PC-9 (cell line): ENCODE data around the gene KEL. TPM values are rescaled to one million over a fixed set of nuclear protein-coding genes. Genes with fewer than 3 reads are reported as not detected.

Source experiments
- BruUV-seq: library from RNA; stranded (reverse); fragments of 400-500 nt; replicated peaks from 2 replicates; lab custom pipeline; 2021; lab: Mats Ljungman, UMichigan
- CTCF ChIA-PET: fragments of 300-600 bp; sonication (Branson Sonifier 250); formaldehyde crosslinking; loops from one replicate; lab custom pipeline; 2022; ENCODE audit warnings: antibody characterized with exemption; lab: Charles Lee
- POLR2A ChIA-PET: fragments of 300-600 bp; sonication (Branson Sonifier 250); formaldehyde crosslinking; loops from one replicate; lab custom pipeline; 2022; ENCODE audit warnings: antibody characterized with exemption; ENCODE audit not compliant: unreplicated experiment; lab: Charles Lee
- DNase-seq, 2 experiments: peaks; one replicate each; pipeline versions ENCODE4 v3.0.0 to v3.0.0-alpha.2; 2015 to 2022; ENCODE audit warnings: mixed read lengths in 1 of 2
- H2AFZ ChIP-seq: fragments of 200-600 bp; sonication (generic); 2 replicates; pipeline ENCODE4 v1.8.1; 2017; ENCODE audit warnings: antibody characterized with exemption
- H3F3A ChIP-seq: fragments of 200-600 bp; sonication (generic); 2 replicates; pipeline ENCODE4 v1.8.1; 2017; ENCODE audit warnings: antibody characterized with exemption, mild to moderate bottlenecking, low read depth; ENCODE audit not compliant: insufficient read depth
- H3K27ac ChIP-seq: fragments of 200-600 bp; sonication (generic); 2 replicates; pipeline ENCODE4 v1.6.1; 2016; ENCODE audit warnings: mixed run types
- H3K27me3 ChIP-seq: fragments of 200-600 bp; sonication (generic); 2 replicates; pipeline ENCODE4 v1.6.1; 2016; ENCODE audit warnings: low read depth, mixed run types; ENCODE audit not compliant: insufficient read depth
- H3K36me3 ChIP-seq: fragments of 200-600 bp; sonication (generic); 2 replicates; pipeline ENCODE4 v1.6.1; 2016; ENCODE audit warnings: low read depth, mixed run types
- H3K4me1 ChIP-seq: fragments of 200-600 bp; sonication (generic); replicated peaks from 2 replicates; pipeline ENCODE4 v1.6.1; 2016; ENCODE audit warnings: mixed run types; ENCODE audit not compliant: insufficient read depth
- H3K4me2 ChIP-seq: fragments of 200-600 bp; sonication (generic); 2 replicates; pipeline ENCODE4 v1.6.1; 2017; ENCODE audit warnings: mixed run types
- H3K4me3 ChIP-seq: fragments of 200-600 bp; sonication (generic); 2 replicates; pipeline ENCODE4 v1.6.1; 2016; ENCODE audit warnings: mixed run types
- H3K79me2 ChIP-seq: fragments of 200-600 bp; sonication (generic); 2 replicates; pipeline ENCODE4 v1.6.1; 2017; ENCODE audit warnings: low read depth, mixed run types
- H3K9me2 ChIP-seq: fragments of 200-600 bp; sonication (generic); 2 replicates; pipeline ENCODE4 v1.8.1; 2017; ENCODE audit warnings: mild to moderate bottlenecking; ENCODE audit not compliant: insufficient read depth
- H3K9me3 ChIP-seq: fragments of 200-600 bp; sonication (generic); 2 replicates; pipeline ENCODE4 v1.8.1; 2016; ENCODE audit warnings: low read depth; ENCODE audit not compliant: insufficient read depth
- H4K20me1 ChIP-seq: fragments of 200-600 bp; sonication (generic); 2 replicates; pipeline ENCODE4 v1.8.1; 2017; ENCODE audit not compliant: insufficient read depth
- CTCF ChIP-seq: fragments of 200-600 bp; sonication (generic); conservative IDR thresholded peaks from 2 replicates; pipeline ENCODE4 v1.6.1; 2017; ENCODE audit warnings: mixed run types, antibody characterized with exemption, mild to moderate bottlenecking, moderate library complexity
- EZH2 ChIP-seq: fragments of 200-600 bp; sonication (generic); IDR thresholded peaks from 2 replicates; pipeline ENCODE4 v1.8.0; 2017; ENCODE audit warnings: antibody characterized with exemption, low read depth
- intact Hi-C: fragments of 100-400 bp; cut with micrococcal nuclease; formaldehyde crosslinking; loops from one replicate; pipeline ENCODE4 v1.10.0; 2022; ENCODE audit not compliant: unreplicated experiment
- total RNA-seq: library from RNA; stranded (reverse); gene quantifications from 2 replicates; pipeline ENCODE4 v1.2.3, GENCODE V29; 2021

KEL gene
- total RNA-seq, 1 experiment from 2014 or later, result 0.46 TPM

GRCh38 chr7:142906643-142907042 is 55.5 kb downstream of the KEL start:
- BruUV-seq, result no TSS peak
- POLR2A ChIA-PET, result no interaction called here
- Histone ChIP-seq H2AFZ (no peak overlapping the region), H3K27ac (no peak overlapping the region), H3F3A (peaks cover 14% of the 10 kb centered on the region; the same call in 1 of the 2 replicates), H3K27me3 (no peaks in the 10 kb centered on the region), H3K9me2 (no peaks in the 10 kb centered on the region), H3K4me2 (no peak overlapping the region), H4K20me1 (no peaks in the 10 kb centered on the region), H3K9me3 (peaks cover 30% of the 10 kb centered on the region), H3K4me1 (peaks cover 17% of the 10 kb centered on the region), H3K79me2 (no peaks in the 10 kb centered on the region), H3K36me3 (no peaks in the 10 kb centered on the region), H3K4me3 (no peak overlapping the region)
- CTCF ChIA-PET, result no interaction called here
- DNase-seq, result no peak
- TF ChIP-seq CTCF, result no peak
- no peak for TF ChIP-seq EZH2
- intact Hi-C loops, result no loop called here

DNA sequence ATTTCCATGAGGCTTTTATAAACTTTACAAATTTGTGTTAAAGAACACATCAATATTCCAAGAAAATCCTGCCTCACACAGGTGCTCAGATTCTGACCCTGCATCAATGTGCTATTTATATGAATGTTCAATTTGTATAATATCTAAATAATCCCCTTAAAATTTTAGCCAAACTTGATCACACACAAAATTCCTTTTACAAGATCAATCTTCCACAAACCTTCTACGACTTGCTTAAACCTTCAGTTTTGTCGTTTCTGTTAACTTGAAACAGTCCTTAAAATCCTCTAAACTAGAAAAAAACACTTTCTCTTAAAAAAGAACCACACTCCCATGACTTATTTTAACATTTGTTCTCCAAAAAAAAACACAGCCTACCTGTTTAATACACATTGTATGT is 56.4 kb downstream of the KEL start:
- intact Hi-C loops, result no loop called here
- H2AFZ ChIP-seq, result no peak overlapping the region
- ChIA-PET CTCF (no interaction called here), POLR2A (no interaction called here)
- H3K4me3 ChIP-seq, result no peak overlapping the region
- TF ChIP-seq CTCF (no peak), EZH2 (no peak)
- peaks cover 17% of the 10 kb centered on the region for H3K4me1 ChIP-seq
- no peaks in the 10 kb centered on the region for H4K20me1 ChIP-seq
- H3K27ac ChIP-seq, result no peak overlapping the region
- peaks cover 14% of the 10 kb centered on the region; the same call in 1 of the 2 replicates for H3F3A ChIP-seq
- H3K36me3 ChIP-seq, result no peaks in the 10 kb centered on the region
- H3K4me2 ChIP-seq, result no peak overlapping the region
- H3K9me3 ChIP-seq, result peaks cover 30% of the 10 kb centered on the region
- no peaks in the 10 kb centered on the region for H3K27me3 ChIP-seq
- no peak for DNase-seq
- no peaks in the 10 kb centered on the region for H3K9me2 ChIP-seq
- no peaks in the 10 kb centered on the region for H3K79me2 ChIP-seq
- BruUV-seq, result no TSS peak

- H3F3A ChIP-seq, result no peaks in the 10 kb centered on the region
- CTCF ChIA-PET, result no interaction called here
- no peak overlapping the region for H2AFZ ChIP-seq
- DNase-seq, result no peak
- H4K20me1 ChIP-seq, result no peaks in the 10 kb centered on the region
- TF ChIP-seq CTCF (no peak), EZH2 (no peak)
- H3K4me1 ChIP-seq, result peaks cover 8% of the 10 kb centered on the region
- H3K27me3 ChIP-seq, result no peaks in the 10 kb centered on the region
- H3K9me2 ChIP-seq, result no peaks in the 10 kb centered on the region
- H3K9me3 ChIP-seq, result peaks cover 30% of the 10 kb centered on the region
- H3K4me3 ChIP-seq, result no peak overlapping the region
- BruUV-seq, result no TSS peak
- H3K79me2 ChIP-seq, result no peaks in the 10 kb centered on the region
- no peaks in the 10 kb centered on the region for H3K36me3 ChIP-seq
- POLR2A ChIA-PET, result interaction anchor here (0.5 kb wide), 1 partner anchor 93 kb away, joined by 4 read pairs; no protein-coding TSS in a partner anchor
- H3K4me2 ChIP-seq, result no peak overlapping the region
- intact Hi-C loops, result no loop called here
- no peak overlapping the region for H3K27ac ChIP-seq
Measured at GRCh38 chr7:142904128-142904527, 58.0 kb downstream of the KEL start.
